Skeletal muscle satellite cell (primary cell): ENCODE results near the gene MED25.

Experiments
- H3K27me3 ChIP-seq: 2 replicates; pipeline ENCODE4 v1.7.0; 2013; ENCODE audit warnings: low read length; ENCODE audit not compliant: control insufficient read depth, insufficient read depth
- H3K36me3 ChIP-seq: 2 replicates; pipeline ENCODE4 v1.7.0; 2013; ENCODE audit warnings: mild to moderate bottlenecking, control low read depth, low read length; ENCODE audit not compliant: insufficient read depth
- H3K4me1 ChIP-seq: 2 replicates; pipeline ENCODE4 v1.7.0; 2013; ENCODE audit warnings: low read length; ENCODE audit not compliant: control insufficient read depth, insufficient read depth
- H3K4me2 ChIP-seq: 2 replicates; pipeline ENCODE4 v1.7.0; 2013; ENCODE audit warnings: mild to moderate bottlenecking, low read length
- H3K4me3 ChIP-seq: 2 replicates; pipeline ENCODE4 v1.7.0; 2013; ENCODE audit warnings: low read length
- H3K9ac ChIP-seq: 2 replicates; pipeline ENCODE4 v1.7.0; 2013; ENCODE audit warnings: mild to moderate bottlenecking, low read depth, low read length, moderate library complexity
- H3K9me3 ChIP-seq: replicated peaks from 2 replicates; pipeline ENCODE4 v1.7.0; 2013; ENCODE audit warnings: mild to moderate bottlenecking, control low read depth, low read length

The MED25 gene

DNA sequence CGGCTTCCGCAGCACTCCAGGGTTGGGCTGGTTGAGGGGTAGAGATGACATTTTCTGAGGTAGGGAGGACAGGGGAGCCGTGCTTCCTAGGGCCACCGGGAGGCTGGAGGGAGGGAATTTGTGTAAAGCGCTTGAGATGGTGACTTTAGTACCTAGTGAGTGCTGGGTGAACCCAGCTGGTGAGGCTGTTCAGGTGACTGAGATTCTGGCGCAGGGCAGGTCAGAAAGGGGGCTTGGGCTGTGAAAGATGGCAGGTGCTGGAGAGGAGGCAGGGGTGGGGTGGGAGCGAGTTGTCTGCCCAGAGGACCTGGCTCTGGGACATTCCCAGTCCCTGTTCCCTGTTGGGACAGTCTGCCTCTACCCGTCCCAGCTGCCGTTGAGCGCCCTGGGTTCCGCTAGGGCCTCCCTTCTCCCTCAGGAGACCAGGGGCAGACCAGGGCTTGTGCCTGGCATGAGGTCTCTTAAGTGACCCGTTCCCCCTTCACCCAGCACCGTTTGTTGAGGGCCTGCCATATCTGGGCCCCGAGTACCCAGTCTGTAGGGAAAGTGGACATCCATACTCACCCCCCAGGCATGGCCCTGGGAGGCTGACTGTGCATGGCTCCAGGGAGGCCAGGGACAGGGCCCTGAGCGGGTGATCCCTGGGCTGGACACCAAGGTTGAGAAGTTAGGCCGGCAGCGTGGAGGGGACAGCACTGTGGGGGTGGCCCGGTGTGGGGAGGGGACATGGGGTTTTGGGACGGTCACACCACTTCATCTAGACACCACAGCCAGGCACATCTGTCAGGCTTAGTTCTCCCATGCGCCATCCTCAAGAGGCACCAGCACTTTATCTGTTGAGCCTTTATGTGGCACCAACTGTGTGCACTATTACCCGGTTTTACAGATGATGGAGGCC is 37.8 kb downstream of the MED25 start:
- Histone ChIP-seq H3K4me1 (peaks cover 43% of the 10 kb centered on the region), H3K4me2 (no peak overlapping the region), H3K4me3 (no peak overlapping the region), H3K9me3 (no peaks in the 10 kb centered on the region), H3K36me3 (peaks cover 53% of the 10 kb centered on the region), H3K27me3 (no peaks in the 10 kb centered on the region), H3K9ac (no peak overlapping the region)

GRCh38 chr19:49856574-49857021 is 38.5 kb downstream of the MED25 start:
- H3K4me2 ChIP-seq = no peak overlapping the region
- H3K9ac ChIP-seq = no peak overlapping the region
- H3K9me3 ChIP-seq = no peaks in the 10 kb centered on the region
- no peak overlapping the region for H3K4me3 ChIP-seq
- H3K36me3 ChIP-seq = peaks cover 59% of the 10 kb centered on the region
- peaks cover 45% of the 10 kb centered on the region for H3K4me1 ChIP-seq
- H3K27me3 ChIP-seq = no peaks in the 10 kb centered on the region

DNA sequence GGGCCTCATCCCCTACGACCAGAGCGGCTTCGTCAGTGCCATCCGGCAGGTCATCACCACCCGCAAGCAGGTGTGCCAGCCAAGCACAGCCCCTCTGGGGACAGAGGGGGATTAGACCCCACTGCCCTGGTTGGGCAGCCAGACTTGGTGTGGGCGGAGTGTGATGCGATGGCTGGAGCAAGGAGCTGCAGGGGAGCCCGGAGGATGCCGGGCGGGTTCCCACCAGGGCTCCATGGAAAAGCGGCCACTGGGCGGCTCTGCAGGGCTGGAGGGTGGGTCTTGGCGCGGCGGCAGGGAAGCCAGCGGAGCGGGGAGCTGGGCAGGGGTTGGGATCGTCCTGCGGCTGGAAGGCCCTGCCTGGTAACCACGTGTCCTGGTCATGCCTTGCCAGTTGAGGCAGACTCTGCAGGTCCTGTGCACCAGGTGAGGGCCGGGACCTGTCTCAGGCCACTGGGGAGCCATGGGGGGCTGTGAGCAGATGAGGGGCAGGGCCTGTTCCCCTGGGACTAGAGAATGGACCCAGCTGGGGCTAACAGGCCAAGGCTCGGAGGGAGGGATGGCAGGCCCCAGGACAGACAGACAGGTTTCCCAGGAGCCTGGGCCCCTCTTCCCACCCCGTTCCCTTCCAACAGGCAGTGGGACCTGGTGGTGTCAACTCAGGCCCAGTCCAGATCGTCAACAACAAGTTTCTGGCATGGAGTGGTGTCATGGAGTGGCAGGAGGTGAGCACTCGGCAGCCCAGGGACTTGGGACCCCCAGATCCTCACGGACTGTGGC is 39.2 kb downstream of the MED25 start:
- H3K4me1 ChIP-seq = peaks cover 42% of the 10 kb centered on the region
- no peaks in the 10 kb centered on the region for H3K9me3 ChIP-seq
- H3K36me3 ChIP-seq = peaks cover 63% of the 10 kb centered on the region
- H3K4me3 ChIP-seq = no peak overlapping the region
- no peaks in the 10 kb centered on the region for H3K27me3 ChIP-seq
- no peak overlapping the region for H3K9ac ChIP-seq
- no peak overlapping the region for H3K4me2 ChIP-seq

- Histone ChIP-seq H3K4me2 (no peak overlapping the region), H3K9me3 (no peaks in the 10 kb centered on the region), H3K36me3 (peaks cover 67% of the 10 kb centered on the region), H3K4me3 (no peak overlapping the region), H3K27me3 (no peaks in the 10 kb centered on the region), H3K4me1 (peaks cover 37% of the 10 kb centered on the region), H3K9ac (no peak overlapping the region)
Measured at GRCh38 chr19:49857838-49858087, 39.7 kb downstream of the MED25 start.

DNA sequence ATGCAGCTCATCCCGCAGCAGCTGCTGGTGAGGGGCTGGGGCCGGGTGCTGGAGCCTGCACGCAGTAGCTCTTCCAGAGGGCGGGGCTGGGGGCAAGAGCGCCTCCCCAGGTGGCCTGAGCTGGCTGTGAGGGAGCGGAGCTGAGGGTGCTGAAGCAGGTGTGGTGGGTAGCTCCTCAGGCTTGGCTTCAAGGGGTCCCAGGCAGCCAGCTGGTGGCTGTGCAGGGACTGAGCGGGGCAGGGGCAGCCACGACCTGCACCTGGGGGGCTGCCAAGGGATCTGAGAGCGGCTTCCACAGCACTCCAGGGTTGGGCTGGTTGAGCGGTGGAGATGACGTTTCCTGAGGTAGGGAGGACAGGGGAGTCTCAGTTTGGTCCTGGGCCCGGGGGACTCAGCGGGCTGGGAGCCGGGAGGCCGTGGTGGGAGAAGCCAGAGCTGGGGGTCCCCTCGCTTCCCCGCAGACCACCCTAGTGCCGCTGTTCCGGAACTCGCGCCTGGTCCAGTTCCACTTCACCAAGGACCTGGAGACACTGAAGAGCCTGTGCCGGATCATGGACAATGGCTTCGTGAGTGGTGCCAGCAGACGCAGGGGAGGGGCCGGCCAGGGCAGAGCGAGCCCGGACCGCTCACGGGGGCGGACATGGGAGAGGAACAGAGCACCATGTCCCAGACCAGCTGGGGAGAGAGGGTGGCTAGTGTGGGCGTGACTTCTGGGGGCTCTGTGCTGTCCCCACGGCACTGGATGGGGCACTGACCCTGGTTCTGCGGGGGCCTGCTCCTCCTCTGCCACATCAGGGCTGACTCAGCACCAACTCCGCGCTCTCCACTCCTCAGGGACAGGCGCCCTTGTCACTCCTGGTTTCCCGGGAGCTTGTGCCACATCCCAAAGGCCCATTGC is 40.2 kb downstream of the MED25 start:
- peaks cover 34% of the 10 kb centered on the region for H3K4me1 ChIP-seq
- H3K36me3 ChIP-seq = peaks cover 72% of the 10 kb centered on the region

GRCh38 chr19:49859682-49860335 is 41.7 kb downstream of the MED25 start:
- H3K36me3 ChIP-seq = peaks cover 85% of the 10 kb centered on the region
- H3K9ac ChIP-seq = no peak overlapping the region
- no peaks in the 10 kb centered on the region for H3K9me3 ChIP-seq
- H3K4me1 ChIP-seq = peaks cover 34% of the 10 kb centered on the region
- H3K4me2 ChIP-seq = peak overlapping the region; percentile 30
- no peaks in the 10 kb centered on the region for H3K27me3 ChIP-seq
- H3K4me3 ChIP-seq = no peak overlapping the region

More for the DNA sequence above, 40.2 kb downstream of the MED25 start:
- H3K4me3 ChIP-seq = no peak overlapping the region
- no peaks in the 10 kb centered on the region for H3K27me3 ChIP-seq
- peak overlapping the region; percentile 4 for H3K9ac ChIP-seq
- H3K9me3 ChIP-seq = no peaks in the 10 kb centered on the region
- H3K4me2 ChIP-seq = peak overlapping the region; percentile 25

DNA sequence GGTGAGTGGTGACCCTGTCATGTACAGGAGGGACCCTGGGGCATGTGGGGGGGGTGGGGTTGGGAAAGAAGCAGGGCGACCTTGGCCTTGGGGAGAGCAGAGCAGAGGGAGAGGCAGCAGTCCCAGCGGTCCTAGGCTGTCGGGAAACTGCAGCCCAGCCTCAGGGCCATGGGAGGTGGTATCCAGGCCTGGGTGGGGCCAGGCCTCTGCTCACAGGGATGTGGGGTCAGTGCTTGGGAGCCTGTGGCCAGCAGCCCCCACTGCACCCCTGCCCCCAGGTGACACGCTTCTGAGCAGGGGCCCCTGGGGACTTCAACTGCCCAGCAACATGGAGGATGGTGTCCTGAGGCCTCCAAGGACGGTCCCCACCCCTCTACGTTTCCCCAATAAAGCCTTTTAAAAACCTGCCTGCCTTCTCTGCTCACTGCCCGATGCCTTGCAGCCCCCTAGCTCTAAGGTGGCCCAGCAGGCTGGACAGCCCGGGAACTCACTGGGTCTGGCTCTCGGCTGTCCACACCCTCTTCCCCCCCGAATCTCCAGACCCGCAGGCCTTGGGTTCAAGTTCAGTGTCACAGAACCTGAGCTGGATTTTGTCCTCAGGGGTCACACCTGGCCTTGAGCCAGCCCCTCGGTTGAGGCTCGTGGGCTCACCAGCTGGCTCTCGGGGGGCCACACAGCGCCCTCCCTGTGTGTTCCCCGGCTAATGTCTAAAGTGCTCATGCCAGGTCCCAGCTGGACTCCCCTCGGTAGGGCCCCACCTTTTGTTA is 42.4 kb downstream of the MED25 start:
- Histone ChIP-seq H3K9me3 (no peaks in the 10 kb centered on the region), H3K36me3 (peaks cover 81% of the 10 kb centered on the region), H3K4me1 (peaks cover 35% of the 10 kb centered on the region), H3K4me2 (no peak overlapping the region), H3K27me3 (no peaks in the 10 kb centered on the region), H3K9ac (no peak overlapping the region), H3K4me3 (no peak overlapping the region)

- Histone ChIP-seq H3K27me3 (no peaks in the 10 kb centered on the region), H3K9me3 (no peaks in the 10 kb centered on the region), H3K4me1 (peaks cover 40% of the 10 kb centered on the region), H3K9ac (no peak overlapping the region), H3K36me3 (peaks cover 75% of the 10 kb centered on the region), H3K4me3 (no peak overlapping the region), H3K4me2 (no peak overlapping the region)
Measured at GRCh38 chr19:49861107-49861506, 43.0 kb downstream of the MED25 start.

GRCh38 chr19:49861541-49862378 is 43.7 kb downstream of the MED25 start:
- H3K9me3 ChIP-seq = no peaks in the 10 kb centered on the region
- peaks cover 70% of the 10 kb centered on the region for H3K36me3 ChIP-seq
- no peak overlapping the region for H3K9ac ChIP-seq
- no peaks in the 10 kb centered on the region for H3K27me3 ChIP-seq
- H3K4me1 ChIP-seq = peaks cover 47% of the 10 kb centered on the region
- no peak overlapping the region for H3K4me2 ChIP-seq
- no peak overlapping the region for H3K4me3 ChIP-seq
